ENCODE data around the gene ZNF12. TPM values are rescaled to one million over a fixed set of nuclear protein-coding genes. Genes with fewer than 3 reads are reported as not detected.
"Not testable (repeated sequence)": the region's sequence is repeated elsewhere in the genome, so short reads cannot be mapped to it uniquely, and the experiment has no call there.

Gene ZNF12
- total RNA-seq, 1 donor from 2014 or later, result 25.0 TPM

- intact Hi-C loops (cut with DNase I), result no loop called here
- no peak overlapping the region for H3K27ac ChIP-seq
- DNase-seq (no peak), ATAC-seq (no peak)
- H3K9me3 ChIP-seq, result peaks cover 11% of the 10 kb centered on the region
- no peak for TF ChIP-seq CTCF (IDR thresholded peaks at IDR 0.05)
- no peak overlapping the region for H3K4me3 ChIP-seq
- no peaks in the 10 kb centered on the region for H3K27me3 ChIP-seq
- H3K4me1 ChIP-seq, result peaks cover 24% of the 10 kb centered on the region
- H3K36me3 ChIP-seq, result peaks cover 73% of the 10 kb centered on the region
These were observed 6.0 kb downstream of the ZNF12 start for GRCh38 chr7:6700793-6701192.

GRCh38 chr7:6691609-6692106 lies 15.1 kb downstream of the ZNF12 start:
- no peak for TF ChIP-seq CTCF (IDR thresholded peaks at IDR 0.05)
- H3K4me1 ChIP-seq, result no peaks in the 10 kb centered on the region
- peaks cover 86% of the 10 kb centered on the region for H3K36me3 ChIP-seq
- no peaks in the 10 kb centered on the region for H3K27me3 ChIP-seq
- no peak overlapping the region for H3K4me3 ChIP-seq
- H3K27ac ChIP-seq, result no peak overlapping the region
- H3K9me3 ChIP-seq, result peaks cover 89% of the 10 kb centered on the region
- intact Hi-C loops (cut with DNase I), result no loop called here
- DNase-seq, result no peak
- no peak for ATAC-seq

GRCh38 chr7:6691103-6691502 lies 15.6 kb downstream of the ZNF12 start:
- TF ChIP-seq CTCF (IDR thresholded peaks at IDR 0.05), result no peak
- Histone ChIP-seq H3K4me1 (no peaks in the 10 kb centered on the region), H3K27ac (no peak overlapping the region), H3K36me3 (peaks cover 81% of the 10 kb centered on the region), H3K9me3 (peaks cover 95% of the 10 kb centered on the region), H3K4me3 (no peak overlapping the region), H3K27me3 (no peaks in the 10 kb centered on the region)
- ATAC-seq (no peak), DNase-seq (no peak)
- intact Hi-C loops (cut with DNase I), result no loop called here

- ATAC-seq (no peak), DNase-seq (no peak)
- TF ChIP-seq CTCF (IDR thresholded peaks at IDR 0.05), result no peak
- intact Hi-C loops (cut with DNase I), result no loop called here
- Histone ChIP-seq H3K36me3 (no peaks in the 10 kb centered on the region), H3K4me1 (no peaks in the 10 kb centered on the region), H3K4me3 (no peak overlapping the region), H3K27ac (no peak overlapping the region), H3K9me3 (peaks cover 96% of the 10 kb centered on the region), H3K27me3 (no peaks in the 10 kb centered on the region)
These were observed 26.6 kb downstream of the ZNF12 start for GRCh38 chr7:6680146-6680545.

GRCh38 chr7:6675807-6676405 lies 30.8 kb downstream of the ZNF12 start:
- peaks cover 88% of the 10 kb centered on the region for H3K9me3 ChIP-seq

GRCh38 chr7:6670851-6671250 lies 35.9 kb downstream of the ZNF12 start:
- H3K27ac ChIP-seq; H3K4me1 ChIP-seq; H3K27me3 ChIP-seq; DNase-seq; H3K36me3 ChIP-seq; ATAC-seq; H3K4me3 ChIP-seq; intact Hi-C loops (cut with DNase I): not testable (repeated sequence)
- H3K9me3 ChIP-seq, result peaks cover 48% of the 10 kb centered on the region

More at GRCh38 chr7:6675807-6676405, 30.8 kb downstream of the ZNF12 start:
- no peak for DNase-seq
- no peaks in the 10 kb centered on the region for H3K4me1 ChIP-seq
- no peaks in the 10 kb centered on the region for H3K27me3 ChIP-seq
- H3K36me3 ChIP-seq, result no peaks in the 10 kb centered on the region
- H3K27ac ChIP-seq, result no peak overlapping the region
- TF ChIP-seq CTCF (IDR thresholded peaks at IDR 0.05), result no peak
- intact Hi-C loops (cut with DNase I), result no loop called here
- ATAC-seq, result no peak
- H3K4me3 ChIP-seq, result no peak overlapping the region

All from upper lobe of right lung (tissue), 1 donor.